ENCODE results near the gene CHST6.

Gene CHST6

DNA sequence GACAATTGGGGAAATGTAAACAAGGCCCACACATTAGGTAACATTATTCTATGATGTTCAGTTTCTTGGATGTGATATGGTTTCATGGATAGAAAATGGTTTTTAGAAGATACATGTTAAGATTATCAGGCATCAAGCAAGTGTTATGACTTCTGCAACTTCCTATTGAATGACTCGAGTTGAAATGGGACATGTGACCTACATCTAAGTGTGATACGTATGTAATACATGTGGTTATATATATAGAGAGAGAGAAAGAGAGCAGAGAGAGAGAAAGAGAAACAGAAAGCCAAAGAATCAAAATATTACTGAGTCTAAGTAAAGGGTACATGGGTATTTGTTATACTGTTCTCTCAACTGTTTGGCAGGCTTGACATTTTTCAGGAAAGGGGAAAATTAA lies 32.4 kb downstream of the CHST6 start:
- in situ Hi-C loops (cut with HindIII; ENCODE audit: low sequenced_read_pairs) = no loop called here
- no peak for DNase-seq (ENCODE audit: low read depth, low spot score)
- H3K4me3 ChIP-seq (ENCODE audit: low read depth, low read length) = peak overlapping the region; percentile 73
- TF ChIP-seq, protein P1, sequence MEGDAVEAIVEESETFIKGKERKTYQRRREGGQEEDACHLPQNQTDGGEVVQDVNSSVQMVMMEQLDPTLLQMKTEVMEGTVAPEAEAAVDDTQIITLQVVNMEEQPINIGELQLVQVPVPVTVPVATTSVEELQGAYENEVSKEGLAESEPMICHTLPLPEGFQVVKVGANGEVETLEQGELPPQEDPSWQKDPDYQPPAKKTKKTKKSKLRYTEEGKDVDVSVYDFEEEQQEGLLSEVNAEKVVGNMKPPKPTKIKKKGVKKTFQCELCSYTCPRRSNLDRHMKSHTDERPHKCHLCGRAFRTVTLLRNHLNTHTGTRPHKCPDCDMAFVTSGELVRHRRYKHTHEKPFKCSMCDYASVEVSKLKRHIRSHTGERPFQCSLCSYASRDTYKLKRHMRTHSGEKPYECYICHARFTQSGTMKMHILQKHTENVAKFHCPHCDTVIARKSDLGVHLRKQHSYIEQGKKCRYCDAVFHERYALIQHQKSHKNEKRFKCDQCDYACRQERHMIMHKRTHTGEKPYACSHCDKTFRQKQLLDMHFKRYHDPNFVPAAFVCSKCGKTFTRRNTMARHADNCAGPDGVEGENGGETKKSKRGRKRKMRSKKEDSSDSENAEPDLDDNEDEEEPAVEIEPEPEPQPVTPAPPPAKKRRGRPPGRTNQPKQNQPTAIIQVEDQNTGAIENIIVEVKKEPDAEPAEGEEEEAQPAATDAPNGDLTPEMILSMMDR (IDR thresholded peaks at IDR 0.05; ENCODE audit: low read depth, low read length) = no peak

DNA sequence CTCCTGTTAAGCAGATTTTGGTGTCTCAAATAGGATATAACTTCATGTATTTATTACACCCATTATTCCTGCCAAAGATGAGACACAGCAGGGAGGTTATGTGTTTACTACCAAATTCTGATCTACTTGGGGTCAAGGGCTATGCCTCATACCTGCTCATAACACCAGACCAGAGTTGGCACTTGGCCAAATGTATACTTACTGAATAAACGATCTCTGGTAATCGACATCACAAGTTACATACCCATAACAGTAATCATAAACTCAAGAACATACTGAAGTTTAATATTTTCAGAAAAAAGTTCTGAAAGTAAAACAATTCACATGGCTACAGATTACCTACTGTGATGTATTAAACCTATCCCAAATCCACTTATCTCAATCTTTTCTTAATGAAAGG lies 33.7 kb downstream of the CHST6 start:
- TF ChIP-seq, protein P1 (IDR thresholded peaks at IDR 0.05; ENCODE audit: low read depth, low read length) = no peak
- in situ Hi-C loops (cut with HindIII; ENCODE audit: low sequenced_read_pairs) = no loop called here
- DNase-seq (ENCODE audit: low read depth, low spot score) = no peak
- no peak overlapping the region for H3K4me3 ChIP-seq (ENCODE audit: low read depth, low read length)

DNA sequence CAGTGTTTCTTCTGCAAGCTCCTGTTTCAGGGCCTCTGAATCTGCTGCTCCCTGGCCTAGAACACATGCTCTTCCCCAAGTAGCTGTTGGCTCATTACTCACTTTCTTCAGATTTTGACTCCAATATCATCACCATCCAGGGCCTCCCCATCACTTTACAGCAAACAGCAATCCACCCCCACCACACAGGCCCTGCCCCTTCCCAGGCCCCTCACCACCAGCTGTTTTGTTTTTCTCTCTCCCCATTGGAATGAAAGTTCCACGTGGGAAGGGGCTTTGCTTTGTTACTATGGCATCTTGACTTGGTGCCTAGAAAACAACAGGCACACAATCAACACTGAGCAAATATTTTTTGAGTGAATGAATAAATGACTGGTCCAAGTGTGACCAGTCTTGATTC lies 34.8 kb downstream of the CHST6 start:
- in situ Hi-C loops (cut with HindIII; ENCODE audit: low sequenced_read_pairs) = no loop called here
- DNase-seq (ENCODE audit: low read depth, low spot score) = no peak

DNA sequence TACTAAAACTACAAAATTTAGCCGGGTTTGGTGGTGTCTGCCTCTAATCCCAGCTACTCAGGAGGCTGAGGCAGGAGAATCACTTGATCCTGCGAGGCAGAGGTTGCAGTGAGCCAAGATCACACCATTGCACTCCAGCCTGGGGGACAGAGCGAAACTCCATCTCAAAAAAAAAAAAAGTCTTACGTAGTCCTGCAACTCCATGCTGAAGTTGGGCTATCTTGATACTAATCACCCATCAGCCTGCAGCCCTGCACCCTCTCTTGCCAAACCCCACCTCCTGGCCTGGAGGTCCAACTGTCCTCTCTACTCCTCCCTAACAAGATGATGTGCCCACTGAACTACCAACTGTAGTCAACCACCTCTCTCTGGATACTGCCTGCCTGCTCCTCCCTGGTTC lies 35.5 kb downstream of the CHST6 start:
- in situ Hi-C loops (cut with HindIII; ENCODE audit: low sequenced_read_pairs) = no loop called here

More for the DNA sequence above, 34.8 kb downstream of the CHST6 start:
- H3K4me3 ChIP-seq (ENCODE audit: low read depth, low read length) = no peak overlapping the region
- TF ChIP-seq, protein P1 (IDR thresholded peaks at IDR 0.05; ENCODE audit: low read depth, low read length) = no peak

DNA sequence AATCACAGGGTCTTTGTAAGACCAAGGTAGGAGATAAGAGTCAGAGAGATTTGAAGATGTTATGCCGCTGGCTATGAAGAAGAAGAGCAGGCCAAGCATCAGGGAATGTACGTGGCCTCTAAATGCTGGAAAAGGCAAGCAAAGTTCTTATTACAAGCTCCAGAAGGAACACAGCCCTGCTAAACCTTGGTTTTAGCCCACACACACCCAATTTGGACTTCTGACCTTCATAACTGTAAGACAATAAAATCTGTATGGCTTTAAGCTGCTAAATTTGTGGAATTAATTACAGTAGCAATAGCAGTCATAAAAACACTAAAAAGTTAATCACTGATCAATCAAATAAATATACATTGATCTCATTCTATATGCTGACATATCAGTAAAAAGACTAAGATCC lies 36.8 kb downstream of the CHST6 start:
- no peak for DNase-seq (ENCODE audit: low read depth, low spot score)
- H3K4me3 ChIP-seq (ENCODE audit: low read depth, low read length) = no peak overlapping the region
- TF ChIP-seq, protein P1 (IDR thresholded peaks at IDR 0.05; ENCODE audit: low read depth, low read length) = no peak
- in situ Hi-C loops (cut with HindIII; ENCODE audit: low sequenced_read_pairs) = no loop called here

More for the DNA sequence above, 35.5 kb downstream of the CHST6 start:
- TF ChIP-seq, protein P1 (IDR thresholded peaks at IDR 0.05; ENCODE audit: low read depth, low read length) = no peak
- DNase-seq (ENCODE audit: low read depth, low spot score) = no peak
- no peak overlapping the region for H3K4me3 ChIP-seq (ENCODE audit: low read depth, low read length)

DNA sequence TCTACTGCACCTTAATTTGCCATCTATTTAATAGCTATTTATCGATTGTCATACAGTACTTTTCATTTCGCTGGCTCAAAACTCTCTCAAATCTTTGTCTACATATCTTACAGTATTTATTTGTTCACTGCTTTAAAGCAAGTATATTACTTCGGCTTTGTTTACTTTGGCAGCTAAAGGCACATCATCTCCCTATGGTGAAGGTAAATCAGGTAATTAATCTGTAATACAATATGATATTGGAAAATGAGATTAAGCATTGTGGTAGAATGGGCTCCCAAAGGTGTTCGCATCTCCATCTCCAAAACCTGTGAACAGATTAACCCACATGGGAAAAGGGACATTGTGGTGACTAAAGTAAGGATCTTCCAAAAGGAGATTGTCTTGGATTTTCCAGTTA lies 37.2 kb downstream of the CHST6 start:
- TF ChIP-seq, protein P1 (IDR thresholded peaks at IDR 0.05; ENCODE audit: low read depth, low read length) = no peak
- in situ Hi-C loops (cut with HindIII; ENCODE audit: low sequenced_read_pairs) = no loop called here
- no peak for DNase-seq (ENCODE audit: low read depth, low spot score)
- no peak overlapping the region for H3K4me3 ChIP-seq (ENCODE audit: low read depth, low read length)

DNA sequence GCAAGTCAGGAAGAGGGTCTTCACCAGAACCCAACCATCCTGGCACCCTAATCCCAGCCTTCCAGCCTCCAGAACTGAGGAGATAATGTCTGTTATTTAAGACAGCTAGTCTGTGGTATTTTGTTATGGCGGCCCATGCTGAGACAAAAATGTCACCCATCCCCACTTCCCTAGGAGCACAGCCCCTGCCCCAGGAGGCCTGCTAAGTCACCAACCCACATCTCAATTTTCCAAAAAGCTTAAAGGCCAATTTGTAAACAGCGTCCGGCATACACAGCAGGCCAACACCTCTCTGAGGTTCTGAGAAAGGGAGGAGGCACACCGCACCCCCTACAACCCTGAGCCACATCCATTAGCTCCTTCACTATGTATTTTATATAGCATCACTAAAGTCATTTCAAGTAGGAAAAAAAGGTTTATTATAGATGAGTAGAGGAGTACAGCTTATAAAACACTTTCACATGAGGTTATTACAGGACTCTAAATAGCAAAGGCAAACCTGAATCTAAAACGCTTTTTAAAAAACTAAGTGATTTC lies 37.7 kb downstream of the CHST6 start:
- H3K4me3 ChIP-seq (ENCODE audit: low read depth, low read length) = no peak overlapping the region
- TF ChIP-seq, protein P1 (IDR thresholded peaks at IDR 0.05; ENCODE audit: low read depth, low read length) = no peak
- DNase-seq (ENCODE audit: low read depth, low spot score) = no peak
- in situ Hi-C loops (cut with HindIII; ENCODE audit: low sequenced_read_pairs) = no loop called here
